ENCODE results near the gene GDPGP1. TPM values are rescaled to one million over a fixed set of nuclear protein-coding genes. Genes with fewer than 3 reads are reported as not detected.

Gene GDPGP1
- total and polyA plus RNA-seq, 4 donors: 2.5 to 8.6 (median 5.1) TPM

DNA sequence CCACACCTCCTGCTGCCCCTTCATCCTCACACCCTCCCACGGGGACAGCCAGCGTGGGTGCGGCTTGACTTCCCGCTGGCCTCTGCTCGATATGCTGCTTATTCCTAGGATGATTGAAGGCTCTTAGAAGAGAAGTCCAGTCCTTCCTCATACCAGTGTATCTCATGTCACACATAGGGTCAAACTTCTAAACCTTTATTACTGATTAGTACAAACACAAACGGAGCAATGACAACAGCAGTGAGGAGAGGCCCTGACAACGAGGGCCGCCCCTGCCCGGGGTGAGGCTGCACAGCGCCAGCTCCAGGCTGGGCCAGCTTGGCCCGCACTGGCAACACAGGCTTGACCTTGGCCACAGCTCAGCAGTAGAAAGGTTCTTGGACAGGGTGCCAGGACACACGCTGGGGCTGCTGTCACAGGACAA is 3.9 kb upstream of the GDPGP1 start:
- Histone ChIP-seq H3K27ac (ENCODE audit: low read depth in 1 of 2, low read length in 2 of 2) (peak overlapping the region; percentile 47 to 63), H3K4me1 (ENCODE audit: control insufficient read depth in 4 of 4, insufficient read depth in 4 of 4, low read length in 3 of 4) (peaks cover 13 to 47% (median 35%) of the 10 kb centered on the region in 4 donors), H3K4me3 (ENCODE audit: low read depth in 1 of 3, low read length in 3 of 3) (no peak overlapping the region), H3K9ac (ENCODE audit: low read depth in 1 of 2, low read length in 2 of 2) (peak overlapping the region in 1 of 2 donors; percentile 90), H3K27me3 (ENCODE audit: control insufficient read depth in 4 of 4, insufficient read depth in 4 of 4, low read length in 3 of 4) (no peaks in the 10 kb centered on the region), H3K9me3 (ENCODE audit: control insufficient read depth in 4 of 4, low read length in 3 of 4) (no peaks in the 10 kb centered on the region), H3K36me3 (ENCODE audit: control insufficient read depth in 4 of 4, insufficient read depth in 3 of 4, low read depth in 1 of 4, low read length in 3 of 4) (peaks cover 14 to 42% (median 32%) of the 10 kb centered on the region in 4 donors)
- no peak for DNase-seq (ENCODE audit: low spot score)
- WGBS: 30% methylated on average over 12 of the region's 12 CpGs
- peak; percentile 9 for TF ChIP-seq FOXA1 (IDR thresholded peaks at IDR 0.05)
- TF ChIP-seq, protein P1, sequence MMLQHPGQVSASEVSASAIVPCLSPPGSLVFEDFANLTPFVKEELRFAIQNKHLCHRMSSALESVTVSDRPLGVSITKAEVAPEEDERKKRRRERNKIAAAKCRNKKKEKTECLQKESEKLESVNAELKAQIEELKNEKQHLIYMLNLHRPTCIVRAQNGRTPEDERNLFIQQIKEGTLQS (IDR thresholded peaks at IDR 0.05): no peak
- TF ChIP-seq RAD21 (IDR thresholded peaks at IDR 0.05): peak; percentile 36 to 55
- TF ChIP-seq HNF4A (conservative IDR thresholded peaks at IDR 0.05): peak; percentile 53 to 76
- TF ChIP-seq SP1 (IDR thresholded peaks at IDR 0.05): peak; percentile 42
- peak; percentile 42 for TF ChIP-seq NR2F2 (IDR thresholded peaks at IDR 0.05)
- TF ChIP-seq RXRA (IDR thresholded peaks at IDR 0.05): peak; percentile 55 to 67
- TF ChIP-seq, protein P2, sequence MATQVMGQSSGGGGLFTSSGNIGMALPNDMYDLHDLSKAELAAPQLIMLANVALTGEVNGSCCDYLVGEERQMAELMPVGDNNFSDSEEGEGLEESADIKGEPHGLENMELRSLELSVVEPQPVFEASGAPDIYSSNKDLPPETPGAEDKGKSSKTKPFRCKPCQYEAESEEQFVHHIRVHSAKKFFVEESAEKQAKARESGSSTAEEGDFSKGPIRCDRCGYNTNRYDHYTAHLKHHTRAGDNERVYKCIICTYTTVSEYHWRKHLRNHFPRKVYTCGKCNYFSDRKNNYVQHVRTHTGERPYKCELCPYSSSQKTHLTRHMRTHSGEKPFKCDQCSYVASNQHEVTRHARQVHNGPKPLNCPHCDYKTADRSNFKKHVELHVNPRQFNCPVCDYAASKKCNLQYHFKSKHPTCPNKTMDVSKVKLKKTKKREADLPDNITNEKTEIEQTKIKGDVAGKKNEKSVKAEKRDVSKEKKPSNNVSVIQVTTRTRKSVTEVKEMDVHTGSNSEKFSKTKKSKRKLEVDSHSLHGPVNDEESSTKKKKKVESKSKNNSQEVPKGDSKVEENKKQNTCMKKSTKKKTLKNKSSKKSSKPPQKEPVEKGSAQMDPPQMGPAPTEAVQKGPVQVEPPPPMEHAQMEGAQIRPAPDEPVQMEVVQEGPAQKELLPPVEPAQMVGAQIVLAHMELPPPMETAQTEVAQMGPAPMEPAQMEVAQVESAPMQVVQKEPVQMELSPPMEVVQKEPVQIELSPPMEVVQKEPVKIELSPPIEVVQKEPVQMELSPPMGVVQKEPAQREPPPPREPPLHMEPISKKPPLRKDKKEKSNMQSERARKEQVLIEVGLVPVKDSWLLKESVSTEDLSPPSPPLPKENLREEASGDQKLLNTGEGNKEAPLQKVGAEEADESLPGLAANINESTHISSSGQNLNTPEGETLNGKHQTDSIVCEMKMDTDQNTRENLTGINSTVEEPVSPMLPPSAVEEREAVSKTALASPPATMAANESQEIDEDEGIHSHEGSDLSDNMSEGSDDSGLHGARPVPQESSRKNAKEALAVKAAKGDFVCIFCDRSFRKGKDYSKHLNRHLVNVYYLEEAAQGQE (IDR thresholded peaks at IDR 0.05): no peak

DNA sequence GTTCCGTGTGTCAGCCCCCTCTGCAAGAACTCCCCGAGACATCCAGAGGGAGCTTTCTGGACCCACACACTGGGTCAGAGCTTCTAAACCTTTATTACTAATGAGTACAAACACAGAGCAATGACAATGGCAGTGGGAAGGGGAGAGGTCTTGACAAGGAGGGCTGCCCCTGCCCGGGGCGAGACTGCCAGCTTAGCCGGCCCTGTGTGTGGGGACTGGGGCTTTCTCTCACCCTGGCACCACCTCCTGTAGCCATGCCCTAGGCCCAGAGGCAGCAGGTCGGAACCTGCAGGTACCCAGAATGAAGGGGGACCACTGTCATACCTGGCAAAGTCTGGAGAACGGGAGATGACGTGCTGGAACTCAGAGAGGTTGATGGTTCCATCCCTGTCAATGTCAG is 3.4 kb upstream of the GDPGP1 start:
- Histone ChIP-seq H3K4me1 (ENCODE audit: control insufficient read depth in 4 of 4, insufficient read depth in 4 of 4, low read length in 3 of 4) (peaks cover 13 to 47% (median 35%) of the 10 kb centered on the region in 4 donors), H3K27ac (ENCODE audit: low read depth in 1 of 2, low read length in 2 of 2) (peak overlapping the region; percentile 47 to 63), H3K9ac (ENCODE audit: low read depth in 1 of 2, low read length in 2 of 2) (peak overlapping the region in 1 of 2 donors; percentile 90), H3K27me3 (ENCODE audit: control insufficient read depth in 4 of 4, insufficient read depth in 4 of 4, low read length in 3 of 4) (no peaks in the 10 kb centered on the region), H3K4me3 (ENCODE audit: low read depth in 1 of 3, low read length in 3 of 3) (no peak overlapping the region), H3K36me3 (ENCODE audit: control insufficient read depth in 4 of 4, insufficient read depth in 3 of 4, low read depth in 1 of 4, low read length in 3 of 4) (peaks cover 11 to 38% (median 28%) of the 10 kb centered on the region in 4 donors), H3K9me3 (ENCODE audit: control insufficient read depth in 4 of 4, low read length in 3 of 4) (no peaks in the 10 kb centered on the region)
- no peak for DNase-seq (ENCODE audit: low spot score)
- WGBS: 84% methylated on average over 8 of the region's 8 CpGs
- TF ChIP-seq, protein P3, sequence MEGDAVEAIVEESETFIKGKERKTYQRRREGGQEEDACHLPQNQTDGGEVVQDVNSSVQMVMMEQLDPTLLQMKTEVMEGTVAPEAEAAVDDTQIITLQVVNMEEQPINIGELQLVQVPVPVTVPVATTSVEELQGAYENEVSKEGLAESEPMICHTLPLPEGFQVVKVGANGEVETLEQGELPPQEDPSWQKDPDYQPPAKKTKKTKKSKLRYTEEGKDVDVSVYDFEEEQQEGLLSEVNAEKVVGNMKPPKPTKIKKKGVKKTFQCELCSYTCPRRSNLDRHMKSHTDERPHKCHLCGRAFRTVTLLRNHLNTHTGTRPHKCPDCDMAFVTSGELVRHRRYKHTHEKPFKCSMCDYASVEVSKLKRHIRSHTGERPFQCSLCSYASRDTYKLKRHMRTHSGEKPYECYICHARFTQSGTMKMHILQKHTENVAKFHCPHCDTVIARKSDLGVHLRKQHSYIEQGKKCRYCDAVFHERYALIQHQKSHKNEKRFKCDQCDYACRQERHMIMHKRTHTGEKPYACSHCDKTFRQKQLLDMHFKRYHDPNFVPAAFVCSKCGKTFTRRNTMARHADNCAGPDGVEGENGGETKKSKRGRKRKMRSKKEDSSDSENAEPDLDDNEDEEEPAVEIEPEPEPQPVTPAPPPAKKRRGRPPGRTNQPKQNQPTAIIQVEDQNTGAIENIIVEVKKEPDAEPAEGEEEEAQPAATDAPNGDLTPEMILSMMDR (IDR thresholded peaks at IDR 0.05; ENCODE audit: low read depth, low read length, missing input control): no peak
- TF ChIP-seq HNF4G (IDR thresholded peaks at IDR 0.05): no peak
- no peak for TF ChIP-seq RXRA (IDR thresholded peaks at IDR 0.05)
- TF ChIP-seq GABPA (IDR thresholded peaks at IDR 0.05 in 1 of 2, conservative IDR thresholded peaks at IDR 0.05 in 1 of 2): no peak
- TF ChIP-seq TAF1 (conservative IDR thresholded peaks at IDR 0.05): no peak
- TF ChIP-seq, protein P4, sequence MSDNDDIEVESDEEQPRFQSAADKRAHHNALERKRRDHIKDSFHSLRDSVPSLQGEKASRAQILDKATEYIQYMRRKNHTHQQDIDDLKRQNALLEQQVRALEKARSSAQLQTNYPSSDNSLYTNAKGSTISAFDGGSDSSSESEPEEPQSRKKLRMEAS (IDR thresholded peaks at IDR 0.05): no peak
- TF ChIP-seq EGR1 (IDR thresholded peaks at IDR 0.05; ENCODE audit: low read depth in 2 of 2): no peak
